ENCODE data around the gene HMOX1. TPM values are rescaled to one million over a fixed set of nuclear protein-coding genes. Genes with fewer than 3 reads are reported as not detected.
"Not testable (repeated sequence)": the region's sequence is repeated elsewhere in the genome, so short reads cannot be mapped to it uniquely, and the experiment has no call there.

The HMOX1 gene
- total RNA-seq, 6 donors from 2014 or later = 22.0 to 306 (median 77.9) TPM

DNA sequence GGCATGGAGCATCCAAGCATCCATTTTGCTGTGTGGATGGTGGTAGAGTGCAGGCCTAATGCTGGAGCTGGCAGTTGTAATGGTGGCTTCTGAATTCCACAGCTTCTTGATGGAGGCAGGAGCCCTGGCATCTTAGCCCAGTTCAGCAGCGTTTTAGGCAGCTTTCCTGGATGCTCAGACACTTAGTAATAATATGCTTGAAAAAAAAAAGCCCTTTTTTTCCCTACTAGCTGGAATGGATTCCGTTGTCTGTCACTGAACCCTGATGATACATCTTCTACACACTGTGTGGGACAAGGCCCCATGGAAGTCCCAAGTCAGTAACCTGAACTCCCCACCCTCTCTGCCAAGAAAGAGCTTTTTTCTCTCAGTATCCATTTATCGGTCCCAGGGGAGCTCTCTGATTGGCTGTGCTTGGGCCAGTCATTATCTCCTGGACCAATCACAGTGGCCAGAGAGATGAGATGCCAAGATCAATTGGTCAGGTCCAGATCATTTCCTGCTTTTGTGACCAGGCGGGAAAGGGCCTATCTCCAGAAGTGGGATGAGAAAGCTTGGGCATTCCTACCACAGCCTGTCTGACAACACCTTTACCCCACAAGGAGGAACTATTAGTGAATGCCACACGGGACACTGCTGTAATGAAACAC is 53.3 kb downstream of the HMOX1 start:
- no peaks in the 10 kb centered on the region for H3K27me3 ChIP-seq
- ATAC-seq (ENCODE audit: low FRiP score in 2 of 2) (no peak), DNase-seq (no peak)
- no peak for TF ChIP-seq POLR2AphosphoS5 (IDR thresholded peaks at IDR 0.05)
- TF ChIP-seq, protein P1, sequence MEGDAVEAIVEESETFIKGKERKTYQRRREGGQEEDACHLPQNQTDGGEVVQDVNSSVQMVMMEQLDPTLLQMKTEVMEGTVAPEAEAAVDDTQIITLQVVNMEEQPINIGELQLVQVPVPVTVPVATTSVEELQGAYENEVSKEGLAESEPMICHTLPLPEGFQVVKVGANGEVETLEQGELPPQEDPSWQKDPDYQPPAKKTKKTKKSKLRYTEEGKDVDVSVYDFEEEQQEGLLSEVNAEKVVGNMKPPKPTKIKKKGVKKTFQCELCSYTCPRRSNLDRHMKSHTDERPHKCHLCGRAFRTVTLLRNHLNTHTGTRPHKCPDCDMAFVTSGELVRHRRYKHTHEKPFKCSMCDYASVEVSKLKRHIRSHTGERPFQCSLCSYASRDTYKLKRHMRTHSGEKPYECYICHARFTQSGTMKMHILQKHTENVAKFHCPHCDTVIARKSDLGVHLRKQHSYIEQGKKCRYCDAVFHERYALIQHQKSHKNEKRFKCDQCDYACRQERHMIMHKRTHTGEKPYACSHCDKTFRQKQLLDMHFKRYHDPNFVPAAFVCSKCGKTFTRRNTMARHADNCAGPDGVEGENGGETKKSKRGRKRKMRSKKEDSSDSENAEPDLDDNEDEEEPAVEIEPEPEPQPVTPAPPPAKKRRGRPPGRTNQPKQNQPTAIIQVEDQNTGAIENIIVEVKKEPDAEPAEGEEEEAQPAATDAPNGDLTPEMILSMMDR (IDR thresholded peaks at IDR 0.05) = no peak
- peaks cover 0 to 12% (median 6%) of the 10 kb centered on the region in 4 donors for H3K9me3 ChIP-seq
- 98 to 99% methylated on average over 5 of the region's 5 CpGs for WGBS, 2 donors
- peaks cover 0 to 5% (median 0%) of the 10 kb centered on the region in 4 donors for H3K36me3 ChIP-seq
- H3K4me3 ChIP-seq = no peak overlapping the region
- H3K27ac ChIP-seq = no peak overlapping the region
- peaks cover 4 to 7% (median 5%) of the 10 kb centered on the region in 4 donors for H3K4me1 ChIP-seq

DNA sequence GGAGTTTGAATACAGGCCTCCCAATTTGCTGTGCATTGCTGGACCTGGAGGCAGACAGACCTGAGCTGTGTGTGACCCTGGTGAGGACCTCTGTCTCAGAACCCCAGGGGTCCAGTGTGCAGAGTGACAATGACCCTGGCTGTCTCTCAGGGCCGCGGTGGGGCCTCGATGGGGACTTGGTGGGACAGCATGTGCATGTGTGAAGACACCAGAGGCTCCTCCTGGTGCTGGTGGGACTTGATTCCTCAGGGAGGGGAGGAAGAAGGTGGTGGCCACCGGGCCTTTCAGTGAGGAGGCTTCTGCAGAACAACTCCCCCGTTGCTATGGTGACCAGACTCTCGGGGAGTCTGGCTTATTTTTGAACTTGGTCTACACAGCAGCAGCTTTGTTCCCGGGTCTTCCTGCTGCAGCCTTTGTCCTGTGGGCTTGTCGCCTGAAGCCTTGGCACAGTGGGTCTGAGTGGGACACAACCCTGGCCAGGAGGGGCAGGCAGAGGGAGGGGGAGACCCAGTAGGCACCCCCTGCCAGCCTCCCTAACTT is 54.4 kb downstream of the HMOX1 start:
- peaks cover 0 to 12% (median 6%) of the 10 kb centered on the region in 4 donors for H3K9me3 ChIP-seq
- DNase-seq = no peak
- 89 to 100% methylated on average over 2 to 8 of the region's 8 CpGs for WGBS, 2 donors

DNA sequence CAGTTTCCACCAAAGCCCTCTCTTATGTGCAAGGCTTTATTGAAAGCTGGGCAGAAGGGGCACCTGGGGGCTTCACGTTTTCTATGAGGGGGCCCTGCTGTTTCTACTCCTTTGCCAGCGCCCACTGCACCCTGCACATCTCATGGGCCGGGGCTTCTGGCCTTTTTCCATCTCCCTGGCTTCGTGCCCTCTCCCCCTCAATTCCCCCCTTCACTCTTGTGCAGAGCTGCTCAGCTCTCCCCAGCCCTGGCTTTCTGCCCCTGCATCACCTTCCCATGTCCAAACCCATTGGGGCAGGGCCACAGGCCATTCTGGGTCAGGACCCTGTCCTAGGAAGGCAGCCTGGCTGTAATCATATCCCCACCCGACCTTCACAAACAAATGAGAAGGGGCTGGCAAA is 55.5 kb downstream of the HMOX1 start:
- 70 to 86% methylated on average over 5 of the region's 5 CpGs for WGBS, 2 donors

More for the DNA sequence above, 54.4 kb downstream of the HMOX1 start:
- no peak for TF ChIP-seq EP300 (IDR thresholded peaks at IDR 0.05)
- TF ChIP-seq POLR2AphosphoS5 (IDR thresholded peaks at IDR 0.05) = no peak
- TF ChIP-seq, protein P1 (IDR thresholded peaks at IDR 0.05) = no peak
- no peak for TF ChIP-seq POLR2A (IDR thresholded peaks at IDR 0.05)
- Histone ChIP-seq H3K27me3 (no peaks in the 10 kb centered on the region), H3K4me3 (no peak overlapping the region), H3K36me3 (peaks cover 0 to 5% (median 0%) of the 10 kb centered on the region in 4 donors), H3K27ac (no peak overlapping the region), H3K4me1 (peaks cover 4 to 7% (median 5%) of the 10 kb centered on the region in 4 donors)
- ATAC-seq (ENCODE audit: low FRiP score in 2 of 2) = no peak

DNA sequence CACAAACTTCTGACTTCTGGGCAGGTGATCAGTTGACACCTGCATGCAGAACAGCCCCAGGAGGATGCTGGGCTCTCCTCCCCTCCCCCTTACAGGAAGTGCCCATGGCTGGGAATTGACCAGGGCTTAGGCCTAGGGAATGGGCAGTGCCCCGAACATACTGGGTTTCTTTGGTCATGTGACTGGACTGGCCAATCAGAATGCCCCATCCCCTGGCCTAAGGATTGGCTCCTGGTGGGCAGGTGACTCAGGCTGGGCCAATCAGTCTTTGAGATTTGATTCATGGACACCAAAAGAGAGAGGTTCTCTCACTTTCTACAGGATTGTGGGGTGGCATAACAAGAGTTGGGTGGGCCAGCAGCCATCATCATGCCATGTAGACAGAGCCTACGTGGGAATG is 56.2 kb downstream of the HMOX1 start:
- WGBS, 2 donors = 97 to 100% methylated on average over 1 to 2 of the region's 2 CpGs
- no peak for ATAC-seq (ENCODE audit: low FRiP score in 2 of 2)
- TF ChIP-seq, protein P1 (IDR thresholded peaks at IDR 0.05) = no peak
- TF ChIP-seq POLR2AphosphoS5 (IDR thresholded peaks at IDR 0.05) = no peak
- TF ChIP-seq EP300 (IDR thresholded peaks at IDR 0.05) = no peak
- no peak for TF ChIP-seq POLR2A (IDR thresholded peaks at IDR 0.05)

More for the DNA sequence above, 55.5 kb downstream of the HMOX1 start:
- ATAC-seq (ENCODE audit: low FRiP score in 2 of 2) (no peak), DNase-seq (no peak)
- Histone ChIP-seq H3K27ac (no peak overlapping the region), H3K36me3 (peaks cover 0 to 5% (median 0%) of the 10 kb centered on the region in 4 donors), H3K4me3 (no peak overlapping the region), H3K4me1 (peaks cover 0 to 2% (median 0%) of the 10 kb centered on the region in 4 donors), H3K9me3 (peaks cover 0 to 12% (median 6%) of the 10 kb centered on the region in 4 donors), H3K27me3 (no peaks in the 10 kb centered on the region)
- TF ChIP-seq POLR2A (IDR thresholded peaks at IDR 0.05) (no peak), EP300 (IDR thresholded peaks at IDR 0.05) (no peak), POLR2AphosphoS5 (IDR thresholded peaks at IDR 0.05) (no peak)
- TF ChIP-seq, protein P1 (IDR thresholded peaks at IDR 0.05) = no peak

DNA sequence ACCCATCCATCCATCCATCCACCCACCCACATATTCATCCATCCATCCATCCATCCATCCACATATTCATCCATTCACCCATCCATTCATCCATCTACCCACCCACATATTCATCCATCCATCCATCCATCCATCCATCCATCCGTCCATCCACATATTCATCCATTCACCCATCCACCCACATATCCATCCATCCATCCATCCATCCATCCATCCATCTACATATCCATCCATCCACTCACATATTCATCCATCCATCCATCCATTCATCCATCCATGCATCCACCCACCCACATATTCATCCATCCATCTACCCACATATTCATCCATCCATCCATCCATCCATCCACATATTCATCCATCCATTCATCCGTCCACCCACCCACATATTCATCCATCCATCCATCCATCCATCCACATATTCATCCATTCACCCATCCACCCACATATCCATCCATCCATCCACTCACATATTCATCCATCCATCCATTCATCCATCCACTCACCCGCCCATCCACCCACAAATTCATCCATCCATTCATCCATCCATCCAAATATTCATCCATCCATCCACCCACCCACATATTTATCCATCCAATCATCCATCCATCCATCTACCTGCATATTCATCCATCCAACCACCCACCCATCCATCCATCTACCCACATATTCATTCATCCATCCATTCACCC is 57.9 kb downstream of the HMOX1 start:
- not testable (repeated sequence) for H3K4me3 ChIP-seq; H3K36me3 ChIP-seq; H3K27me3 ChIP-seq; DNase-seq; H3K9me3 ChIP-seq; H3K27ac ChIP-seq; H3K4me1 ChIP-seq; ATAC-seq (ENCODE audit: low FRiP score in 2 of 2)
- WGBS, 2 donors = 79 to 91% methylated on average over 3 of the region's 3 CpGs

More for the DNA sequence above, 56.2 kb downstream of the HMOX1 start:
- H3K4me3 ChIP-seq = no peak overlapping the region
- H3K27me3 ChIP-seq = no peaks in the 10 kb centered on the region
- peaks cover 0 to 5% (median 0%) of the 10 kb centered on the region in 4 donors for H3K36me3 ChIP-seq
- no peak overlapping the region for H3K27ac ChIP-seq
- no peak for DNase-seq
- peaks cover 0 to 12% (median 6%) of the 10 kb centered on the region in 4 donors for H3K9me3 ChIP-seq
- H3K4me1 ChIP-seq = no peaks in the 10 kb centered on the region

Data from upper lobe of left lung (tissue), 6 donors.